DMS 273 (cell line): ENCODE measurements around the gene UBE2E1.
"Not testable (repeated sequence)": the region's sequence is repeated elsewhere in the genome, so short reads cannot be mapped to it uniquely, and the experiment has no call there.

Source experiments
- DNase-seq: peaks from one replicate; lab custom pipeline; 2025; ENCODE audit not compliant: unreplicated experiment; lab: John Stamatoyannopoulos, UW

Gene UBE2E1

GRCh38 chr3:23843869-23844268 is 38.1 kb downstream of the UBE2E1 start:
- DNase-seq, result no peak

DNA sequence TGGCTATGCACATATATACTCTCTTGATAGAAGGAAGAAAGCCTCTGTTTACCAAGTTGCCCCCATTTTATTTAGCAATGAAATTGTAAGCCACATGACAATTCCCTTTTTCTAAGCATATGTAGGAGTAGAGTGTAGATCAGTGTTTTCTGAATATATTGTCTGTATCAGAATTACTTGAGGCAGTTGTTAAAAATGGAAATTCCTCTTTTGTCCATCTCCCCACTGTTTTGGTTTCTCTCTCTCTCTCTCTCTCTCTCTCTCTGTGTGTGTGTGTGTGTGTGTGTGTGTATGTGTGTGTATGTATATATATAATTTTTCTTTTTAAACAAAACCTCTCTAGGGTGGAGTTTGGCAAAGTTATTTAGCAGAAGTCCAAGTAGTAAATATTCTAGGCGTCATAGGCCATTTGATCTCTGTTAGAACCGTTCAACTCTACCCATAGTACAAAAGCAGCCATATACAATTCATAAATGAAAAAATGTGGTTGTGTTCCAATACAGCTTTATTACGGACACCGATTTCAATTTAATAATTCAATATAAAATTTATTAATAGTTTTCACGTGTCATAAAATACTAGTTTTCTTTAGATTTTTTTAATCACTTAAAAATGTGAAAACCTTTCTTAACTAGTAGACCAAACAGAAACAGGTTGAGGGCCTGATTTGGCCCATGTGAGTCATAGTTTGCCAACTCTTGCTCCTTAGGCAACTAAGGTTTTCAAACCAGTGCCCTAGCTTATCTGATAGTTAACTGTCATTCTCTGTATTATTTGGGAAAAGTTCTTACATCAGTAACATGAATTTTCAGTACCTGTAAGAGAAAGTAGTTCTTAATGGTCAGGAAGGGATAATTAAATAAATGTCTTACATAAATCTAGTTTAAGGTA is 39.8 kb downstream of the UBE2E1 start:
- no peak for DNase-seq

DNA sequence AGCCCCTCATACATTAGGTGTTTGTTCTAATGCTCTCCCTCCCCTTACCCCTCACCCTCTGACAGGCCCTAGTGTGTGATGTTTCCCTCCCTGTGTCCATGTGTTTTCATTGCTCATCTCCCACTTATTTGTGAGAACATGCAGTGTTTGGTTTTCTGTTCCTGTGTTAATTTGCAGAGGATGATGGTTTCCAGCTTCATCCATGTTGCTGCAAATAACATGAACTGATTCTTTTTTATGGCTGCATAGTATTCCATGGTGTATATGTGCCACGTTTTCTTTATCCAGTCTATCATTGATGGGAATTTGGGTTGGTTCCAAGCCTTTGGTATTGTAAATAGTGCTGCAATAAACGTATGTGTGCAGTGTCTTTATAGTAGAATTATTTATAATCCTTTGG is 43.7 kb downstream of the UBE2E1 start:
- not testable (repeated sequence) for DNase-seq

GRCh38 chr3:23856286-23856685 is 50.5 kb downstream of the UBE2E1 start:
- DNase-seq, result peak; percentile 57

GRCh38 chr3:23859012-23859743 is 53.4 kb downstream of the UBE2E1 start:
- DNase-seq, result peak; percentile 7

DNA sequence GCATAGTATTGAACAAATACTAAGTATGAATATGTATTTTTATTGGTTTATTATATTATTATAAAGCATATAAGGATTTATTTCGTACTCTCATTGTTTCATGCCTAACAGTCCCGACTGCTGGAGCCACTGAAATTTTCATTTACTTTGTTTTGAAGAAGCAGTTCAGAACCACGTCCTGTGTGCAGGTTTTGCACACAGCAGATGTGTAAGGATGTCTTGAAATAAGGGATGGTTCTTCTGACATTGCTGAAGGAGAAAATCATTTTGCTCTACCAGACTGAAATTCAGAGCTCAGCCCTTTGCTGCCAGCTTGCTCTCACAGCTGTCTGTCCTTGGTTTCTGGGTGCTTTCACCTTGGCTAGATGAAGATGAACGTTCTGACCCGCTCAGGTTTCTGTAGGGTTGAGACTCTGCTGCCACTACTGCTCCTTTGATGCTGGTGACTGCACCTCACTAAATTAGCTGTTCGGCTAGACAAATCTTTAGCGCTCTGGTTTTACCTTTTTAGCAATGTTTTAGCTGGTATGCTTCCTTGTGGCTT is 54.2 kb downstream of the UBE2E1 start:
- DNase-seq, result no peak

DNA sequence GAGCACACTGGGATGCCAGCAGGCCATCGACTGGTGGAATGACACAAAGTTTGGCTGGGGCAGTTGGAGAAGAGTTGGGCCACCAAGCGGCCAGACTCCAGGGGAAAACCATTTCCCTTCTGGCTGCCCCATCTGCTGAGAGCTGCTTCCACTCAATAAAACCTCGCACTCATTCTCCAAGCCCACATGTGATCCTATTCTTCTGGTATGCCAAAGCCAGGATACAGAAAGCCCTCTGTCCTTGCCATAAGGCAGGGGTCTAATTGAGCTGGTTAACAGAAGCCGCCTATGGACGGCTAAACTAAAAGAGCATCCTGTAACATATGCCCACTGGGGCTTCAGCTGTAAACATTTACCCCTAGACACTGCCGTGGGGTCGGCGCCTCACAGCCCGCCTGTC is 55.9 kb downstream of the UBE2E1 start:
- no peak for DNase-seq

GRCh38 chr3:23863060-23863459 is 57.3 kb downstream of the UBE2E1 start:
- no peak for DNase-seq

GRCh38 chr3:23864931-23865330 is 59.2 kb downstream of the UBE2E1 start:
- no peak for DNase-seq

- DNase-seq, result no peak
These were observed 60.0 kb downstream of the UBE2E1 start for GRCh38 chr3:23865595-23866396.

GRCh38 chr3:23867400-23867799 is 61.6 kb downstream of the UBE2E1 start:
- DNase-seq, result no peak

DNA sequence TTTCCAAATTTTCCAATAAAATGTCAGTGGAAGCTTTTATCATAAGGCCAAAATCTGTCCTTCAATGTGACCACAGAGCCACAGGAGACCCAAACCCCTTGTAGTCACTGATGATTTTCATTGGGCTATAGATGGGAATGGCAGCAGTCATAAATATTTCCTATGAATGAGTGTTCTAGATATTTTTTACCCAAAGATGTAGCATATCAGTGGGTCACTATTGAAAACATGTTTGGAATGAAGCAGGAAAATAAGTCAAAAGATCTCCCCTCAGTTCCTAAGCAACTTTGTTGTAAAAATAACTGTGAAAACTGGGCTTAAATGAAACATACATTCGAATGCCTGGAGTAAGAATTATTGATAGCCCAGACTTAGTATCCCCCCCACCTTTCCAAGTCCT is 62.1 kb downstream of the UBE2E1 start:
- DNase-seq, result no peak

DNA sequence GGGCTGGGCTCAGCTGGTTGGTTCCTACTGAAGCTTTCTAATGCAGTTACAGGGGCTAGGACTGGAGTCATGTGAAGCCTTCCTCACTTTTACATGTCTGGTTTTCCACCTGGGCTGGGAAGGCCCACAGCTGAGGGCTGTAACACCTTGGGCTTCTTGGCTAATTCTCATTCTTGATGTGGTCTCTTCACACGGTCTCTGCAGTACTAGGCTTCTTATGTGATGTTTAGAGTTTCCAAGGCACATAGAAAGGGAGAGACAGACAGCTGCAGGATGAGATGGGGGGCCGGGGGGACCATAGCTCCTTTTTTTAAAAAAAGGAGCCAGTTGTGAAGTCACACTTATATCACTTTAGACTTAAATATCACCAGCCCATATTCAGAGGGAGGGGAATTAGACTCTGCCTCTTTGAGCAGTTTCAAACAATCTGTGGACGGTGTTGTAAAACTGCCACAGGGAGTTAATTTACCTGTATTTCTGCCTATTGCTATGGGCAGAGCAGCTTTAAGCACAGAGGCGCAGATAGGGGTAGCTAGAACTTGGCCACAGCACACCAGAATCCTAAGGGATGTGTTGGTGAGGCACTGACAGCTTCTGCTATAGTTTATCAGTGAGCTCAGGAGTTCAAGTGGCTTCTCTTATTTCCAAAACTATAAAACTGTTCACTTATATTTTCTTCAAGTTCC is 64.4 kb downstream of the UBE2E1 start:
- no peak for DNase-seq

DNA sequence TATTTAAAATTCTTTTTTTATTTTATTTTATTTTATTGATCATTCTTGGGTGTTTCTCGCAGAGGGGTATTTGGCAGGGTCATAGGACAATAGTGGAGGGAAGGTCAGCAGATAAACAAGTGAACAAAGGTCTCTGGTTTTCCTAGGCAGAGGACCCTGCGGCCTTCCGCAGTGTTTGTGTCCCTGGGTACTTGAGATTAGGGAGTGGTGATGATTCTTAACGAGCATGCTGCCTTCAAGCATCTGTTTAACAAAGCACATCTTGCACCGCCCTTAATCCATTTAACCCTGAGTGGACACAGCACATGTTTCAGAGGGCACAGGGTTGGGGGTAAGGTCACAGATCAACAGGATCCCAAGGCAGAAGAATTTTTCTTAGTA is 64.9 kb downstream of the UBE2E1 start:
- not testable (repeated sequence) for DNase-seq

DNA sequence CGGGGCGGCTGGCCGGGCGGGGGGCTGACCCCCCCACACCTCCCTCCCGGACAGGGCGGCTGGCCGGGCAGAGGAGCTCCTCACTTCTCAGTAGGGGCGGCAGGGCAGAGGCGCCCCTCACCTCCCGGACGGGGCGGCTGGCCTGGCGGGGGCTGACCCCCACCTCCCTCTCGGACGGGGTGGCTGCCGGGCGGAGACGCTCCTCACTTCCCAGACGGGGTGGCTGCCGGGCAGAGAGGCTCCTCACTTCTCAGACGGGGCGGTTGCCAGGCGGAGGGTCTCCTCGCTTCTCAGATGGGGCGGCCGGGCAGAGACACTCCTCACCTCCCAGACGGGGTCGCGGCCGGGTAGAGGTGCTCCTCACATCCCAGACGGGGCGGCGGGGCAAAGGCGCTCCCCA is 65.6 kb downstream of the UBE2E1 start:
- DNase-seq, result not testable (repeated sequence)

- DNase-seq, result no peak
These were observed 66.6 kb downstream of the UBE2E1 start for GRCh38 chr3:23872330-23872729.

DNA sequence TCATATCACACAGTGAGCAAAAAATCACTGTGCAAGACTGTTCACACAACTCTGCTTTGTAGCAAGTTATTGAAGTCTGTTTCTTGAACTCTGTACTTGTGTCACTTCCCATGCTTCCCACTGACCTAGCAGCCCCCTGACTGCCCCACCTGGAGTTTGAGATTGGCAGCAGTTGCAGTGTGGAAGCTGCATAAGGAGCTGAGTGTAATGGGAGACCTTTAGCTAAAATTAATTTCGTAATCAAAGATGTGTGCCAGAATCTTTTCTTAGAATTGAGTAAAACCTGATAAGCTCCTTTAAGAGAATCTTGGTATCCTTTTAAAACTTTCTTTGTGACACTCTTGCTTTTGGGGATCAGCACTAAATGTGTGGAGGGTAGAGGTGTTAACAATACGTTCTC is 68.2 kb downstream of the UBE2E1 start:
- no peak for DNase-seq

GRCh38 chr3:23874359-23875112 is 68.8 kb downstream of the UBE2E1 start:
- no peak for DNase-seq

- no peak for DNase-seq
These were observed 69.5 kb downstream of the UBE2E1 start for GRCh38 chr3:23875113-23875725.
